Measurements from ENCODE around the gene GMEB2. TPM values are rescaled to one million over a fixed set of nuclear protein-coding genes. Genes with fewer than 3 reads are reported as not detected.

GMEB2 gene
- polyA plus RNA-seq, 1 donor, result 8.0 TPM

GRCh38 chr20:63544241-63544957 is 82.5 kb downstream of the GMEB2 start:
- DNase-seq, result no peak

- DNase-seq, result no peak
These were observed 83.2 kb downstream of the GMEB2 start for GRCh38 chr20:63543733-63544132.

- no peak for DNase-seq
These were observed 83.8 kb downstream of the GMEB2 start for GRCh38 chr20:63543131-63543530.

- DNase-seq, result no peak
These were observed 84.2 kb downstream of the GMEB2 start for GRCh38 chr20:63542696-63543095.

GRCh38 chr20:63542031-63542559 is 84.8 kb downstream of the GMEB2 start:
- DNase-seq, result no peak

- no peak for DNase-seq
These were observed 85.5 kb downstream of the GMEB2 start for GRCh38 chr20:63541371-63541770.

GRCh38 chr20:63540417-63541186 is 86.3 kb downstream of the GMEB2 start:
- DNase-seq, result no peak

GRCh38 chr20:63539441-63540370 is 87.2 kb downstream of the GMEB2 start:
- no peak for DNase-seq

- no peak for DNase-seq
These were observed 87.8 kb downstream of the GMEB2 start for GRCh38 chr20:63539092-63539430.

- no peak for DNase-seq
These were observed 88.5 kb downstream of the GMEB2 start for GRCh38 chr20:63538204-63539091.

Other genes starting within 250 kb of the GMEB2 start
- gene KCNQ2, start 154.4 kb downstream of the GMEB2 start, polyA plus RNA-seq (ENCODE audit: insufficient read length), result 1.8 TPM
- 1,012 TPM for gene EEF1A2, start 128.0 kb downstream of the GMEB2 start, polyA plus RNA-seq (ENCODE audit: insufficient read length)
- 287 TPM for gene PPDPF, start 106.3 kb downstream of the GMEB2 start, polyA plus RNA-seq (ENCODE audit: insufficient read length)
- gene PTK6, start 89.7 kb downstream of the GMEB2 start, polyA plus RNA-seq (ENCODE audit: insufficient read length), result 0.41 TPM
- gene SRMS, start 79.4 kb downstream of the GMEB2 start, polyA plus RNA-seq (ENCODE audit: insufficient read length), result not detected
- gene FNDC11, start 72.9 kb downstream of the GMEB2 start, polyA plus RNA-seq (ENCODE audit: insufficient read length), result 0.13 TPM
- gene HELZ2, start 52.9 kb downstream of the GMEB2 start, polyA plus RNA-seq (ENCODE audit: insufficient read length), result 7.6 TPM
- gene STMN3, start 26.3 kb upstream of the GMEB2 start, polyA plus RNA-seq (ENCODE audit: insufficient read length), result 13.5 TPM
- gene RTEL1, start 31.2 kb upstream of the GMEB2 start, polyA plus RNA-seq (ENCODE audit: insufficient read length), result 12.2 TPM
- 1.6 TPM for gene TNFRSF6B, start 69.6 kb upstream of the GMEB2 start, polyA plus RNA-seq (ENCODE audit: insufficient read length)
- 31.7 TPM for gene ARFRP1, start 80.9 kb upstream of the GMEB2 start, polyA plus RNA-seq (ENCODE audit: insufficient read length)
- 17.1 TPM for gene ZGPAT, start 80.9 kb upstream of the GMEB2 start, polyA plus RNA-seq (ENCODE audit: insufficient read length)
- gene LIME1, start 109.6 kb upstream of the GMEB2 start, polyA plus RNA-seq (ENCODE audit: insufficient read length), result 6.2 TPM
- gene SLC2A4RG, start 112.7 kb upstream of the GMEB2 start, polyA plus RNA-seq (ENCODE audit: insufficient read length), result 189 TPM
- 24.7 TPM for gene ZBTB46, start 204.2 kb upstream of the GMEB2 start, polyA plus RNA-seq (ENCODE audit: insufficient read length)
- not detected for gene ABHD16B, start 234.4 kb upstream of the GMEB2 start, polyA plus RNA-seq (ENCODE audit: insufficient read length)
- 87.2 TPM for gene TPD52L2, start 238.2 kb upstream of the GMEB2 start, polyA plus RNA-seq (ENCODE audit: insufficient read length)

Data from hindlimb muscle (tissue), 1 donor.